Measurements from ENCODE around the gene RBKS.
"Not testable (repeated sequence)": the region's sequence is repeated elsewhere in the genome, so short reads cannot be mapped to it uniquely, and the experiment has no call there.

RBKS gene

DNA sequence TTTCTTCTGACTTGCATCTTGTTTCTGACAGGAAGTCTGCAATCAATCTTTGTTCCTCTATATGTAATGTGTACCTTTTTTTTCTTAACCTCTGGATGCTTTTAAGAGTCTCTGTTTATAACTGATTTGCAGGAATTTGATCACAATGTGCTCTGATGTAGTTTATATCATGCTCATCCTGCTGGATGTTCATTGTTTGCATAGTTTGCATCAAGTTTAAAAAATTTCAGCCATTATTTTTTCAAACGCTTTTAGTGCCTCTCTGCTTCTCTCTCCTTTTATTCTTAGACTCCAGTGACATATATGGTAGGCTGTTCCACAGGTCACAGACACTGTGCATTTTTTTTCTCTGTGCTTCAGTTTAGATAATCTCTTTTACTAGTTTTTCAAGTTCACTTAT is 23.9 kb downstream of the RBKS start:
- ATAC-seq = no peak
- Mint-ChIP-seq H3K27ac (no peak overlapping the region), H3K4me3 (no peak overlapping the region), H3K27me3 (no peaks in the 10 kb centered on the region), H3K9me3 (no peaks in the 10 kb centered on the region), H3K4me1 (no peaks in the 10 kb centered on the region)
- DNase-seq = no peak

DNA sequence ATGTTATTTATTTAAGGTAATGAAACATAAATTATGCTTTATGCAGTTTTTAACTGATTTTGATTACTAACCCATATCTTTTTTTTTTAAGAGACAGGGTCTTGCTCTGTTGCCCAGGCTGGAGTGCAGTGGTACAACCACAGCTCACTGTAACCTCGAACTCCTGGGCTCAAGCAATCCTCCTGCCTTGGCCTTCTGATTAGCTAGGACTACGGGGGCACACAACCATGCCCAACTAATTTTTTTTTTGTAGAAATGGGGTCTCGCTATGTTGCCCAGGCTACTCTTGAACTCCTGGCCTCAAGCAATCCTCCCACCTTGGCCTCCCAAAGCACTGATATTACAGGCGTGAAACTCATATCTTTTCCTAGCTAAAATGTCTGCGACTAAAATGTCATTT is 26.2 kb downstream of the RBKS start:
- not testable (repeated sequence) for H3K4me3 Mint-ChIP-seq, ATAC-seq, H3K9me3 Mint-ChIP-seq, DNase-seq, H3K4me1 Mint-ChIP-seq, H3K27ac Mint-ChIP-seq, H3K27me3 Mint-ChIP-seq

DNA sequence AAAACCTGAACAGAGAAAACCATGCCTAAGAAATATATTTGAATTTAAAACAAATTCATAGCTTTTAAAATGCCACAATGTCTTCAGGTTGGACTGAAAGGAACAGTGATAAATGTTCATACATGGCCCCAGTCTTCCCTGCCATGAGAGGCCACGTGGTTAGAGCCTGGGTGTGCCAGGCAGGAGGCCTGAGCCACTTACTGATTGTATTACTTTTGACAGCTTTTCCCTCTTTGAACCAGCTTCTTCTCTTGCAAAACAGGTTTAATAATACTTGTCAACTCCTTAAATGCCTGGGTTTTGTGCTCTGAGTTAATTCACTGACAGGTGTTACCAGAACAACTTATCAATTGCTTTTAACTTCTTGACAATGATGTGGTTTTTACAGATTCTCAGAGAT is 27.0 kb downstream of the RBKS start:
- no peaks in the 10 kb centered on the region for H3K4me1 Mint-ChIP-seq

DNA sequence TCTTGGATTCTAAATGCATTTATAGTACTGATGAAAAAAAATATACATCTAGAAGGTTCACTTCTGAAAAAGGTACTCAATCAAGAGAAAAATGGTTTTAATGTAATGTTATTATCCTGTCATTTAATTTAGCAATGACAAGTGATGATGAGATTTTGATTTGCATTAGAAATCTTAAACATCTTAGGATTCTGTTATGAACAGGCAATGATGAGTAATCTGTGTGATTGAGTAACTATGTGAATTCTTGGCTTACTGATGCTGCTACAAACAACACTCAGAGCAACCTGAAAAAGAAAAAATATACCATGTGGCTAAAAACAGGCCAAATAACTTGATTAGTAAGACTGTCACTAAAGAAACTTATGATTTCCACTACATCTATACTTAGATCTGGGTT is 30.1 kb downstream of the RBKS start:
- H3K27me3 Mint-ChIP-seq = no peaks in the 10 kb centered on the region
- H3K27ac Mint-ChIP-seq = no peak overlapping the region
- H3K4me1 Mint-ChIP-seq = no peaks in the 10 kb centered on the region
- no peak overlapping the region for H3K4me3 Mint-ChIP-seq
- ATAC-seq = peak; percentile 63
- no peak for DNase-seq
- peaks cover 0 to 9% of the 10 kb centered on the region in 2 donors for H3K9me3 Mint-ChIP-seq

More for the DNA sequence above, 27.0 kb downstream of the RBKS start:
- Mint-ChIP-seq H3K9me3 (no peaks in the 10 kb centered on the region), H3K4me3 (no peak overlapping the region), H3K27ac (no peak overlapping the region), H3K27me3 (no peaks in the 10 kb centered on the region)
- ATAC-seq (no peak), DNase-seq (no peak)

DNA sequence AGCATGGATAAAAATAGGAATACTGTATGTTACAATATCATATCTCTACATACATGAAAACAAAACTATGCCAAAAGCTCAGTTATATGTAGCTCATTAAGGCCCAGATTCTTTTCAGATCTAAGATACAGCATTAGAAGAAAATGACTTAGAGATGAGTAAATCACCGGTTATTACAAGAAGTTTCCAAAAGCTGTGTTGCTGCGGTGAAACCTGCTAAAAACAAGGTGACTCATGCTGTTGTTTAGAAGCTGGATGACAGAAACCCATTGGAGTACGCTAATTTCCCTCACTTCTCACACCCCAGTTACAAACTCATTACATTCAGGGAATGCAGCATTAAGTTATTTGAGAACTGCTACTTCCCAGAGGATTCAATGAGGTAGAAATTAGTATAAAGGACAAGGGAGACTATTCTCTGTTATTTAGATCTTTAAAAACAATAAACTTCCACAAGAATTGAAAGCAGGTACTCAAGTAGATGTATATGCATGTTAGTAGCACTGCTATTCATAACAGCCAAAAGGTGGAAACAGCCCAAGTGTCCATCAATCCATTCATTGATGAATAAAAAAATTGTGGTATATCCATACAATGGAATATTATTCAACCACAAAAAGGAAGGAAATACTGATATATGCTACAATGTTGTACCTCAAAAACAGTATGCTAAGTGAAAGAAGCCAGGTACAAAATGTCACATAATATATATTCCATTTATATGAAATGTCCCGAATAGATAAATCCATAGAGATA is 32.6 kb downstream of the RBKS start:
- peaks cover 0 to 12% of the 10 kb centered on the region in 2 donors for H3K9me3 Mint-ChIP-seq
- no peaks in the 10 kb centered on the region for H3K27me3 Mint-ChIP-seq
- no peak for ATAC-seq
- H3K27ac Mint-ChIP-seq = no peak overlapping the region
- no peaks in the 10 kb centered on the region for H3K4me1 Mint-ChIP-seq
- DNase-seq = no peak
- no peak overlapping the region for H3K4me3 Mint-ChIP-seq

DNA sequence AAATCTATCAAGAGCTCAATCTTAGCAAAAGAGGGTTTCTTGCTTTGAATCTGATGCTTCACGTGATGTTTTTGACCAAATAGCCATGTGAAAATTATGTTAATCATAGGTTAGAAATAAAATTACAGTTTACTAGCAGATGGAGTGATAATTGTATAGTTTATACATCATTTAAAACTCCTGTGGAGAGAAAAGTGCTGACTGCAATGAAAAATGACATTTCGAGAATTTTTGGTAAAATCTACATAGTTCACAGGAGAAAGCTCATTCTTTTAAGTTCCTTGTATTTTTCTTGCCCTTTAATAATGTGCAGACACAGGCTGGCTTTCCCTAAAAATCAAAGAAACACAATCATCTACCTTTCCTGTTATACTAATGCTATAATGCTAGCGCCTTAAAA is 33.2 kb downstream of the RBKS start:
- Mint-ChIP-seq H3K27me3 (no peaks in the 10 kb centered on the region), H3K4me3 (no peak overlapping the region), H3K9me3 (peaks cover 0 to 12% of the 10 kb centered on the region in 2 donors), H3K4me1 (no peaks in the 10 kb centered on the region), H3K27ac (no peak overlapping the region)
- no peak for ATAC-seq
- DNase-seq = no peak

DNA sequence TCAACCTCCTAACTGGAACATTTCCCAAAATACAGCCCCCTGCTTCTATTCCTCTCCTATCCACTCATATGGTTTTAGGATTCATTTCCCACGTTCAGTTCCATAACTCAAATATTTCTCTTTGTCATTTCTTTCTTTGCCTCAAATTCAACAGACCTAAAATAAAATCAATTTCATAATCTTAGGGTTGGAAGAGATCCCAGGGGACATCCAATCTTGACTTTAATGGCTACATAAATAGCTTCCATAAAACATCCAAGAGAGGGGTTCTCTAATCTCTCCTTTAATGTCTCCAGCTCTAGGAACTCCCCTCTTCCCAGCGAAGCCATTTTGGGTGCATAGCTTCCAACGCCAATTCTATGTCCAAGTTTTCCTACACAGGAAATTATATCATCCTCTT is 33.8 kb downstream of the RBKS start:
- H3K4me3 Mint-ChIP-seq = no peak overlapping the region
- peaks cover 0 to 12% of the 10 kb centered on the region in 2 donors for H3K9me3 Mint-ChIP-seq
- no peaks in the 10 kb centered on the region for H3K27me3 Mint-ChIP-seq
- H3K27ac Mint-ChIP-seq = no peak overlapping the region
- DNase-seq (no peak), ATAC-seq (no peak)
- no peaks in the 10 kb centered on the region for H3K4me1 Mint-ChIP-seq

DNA sequence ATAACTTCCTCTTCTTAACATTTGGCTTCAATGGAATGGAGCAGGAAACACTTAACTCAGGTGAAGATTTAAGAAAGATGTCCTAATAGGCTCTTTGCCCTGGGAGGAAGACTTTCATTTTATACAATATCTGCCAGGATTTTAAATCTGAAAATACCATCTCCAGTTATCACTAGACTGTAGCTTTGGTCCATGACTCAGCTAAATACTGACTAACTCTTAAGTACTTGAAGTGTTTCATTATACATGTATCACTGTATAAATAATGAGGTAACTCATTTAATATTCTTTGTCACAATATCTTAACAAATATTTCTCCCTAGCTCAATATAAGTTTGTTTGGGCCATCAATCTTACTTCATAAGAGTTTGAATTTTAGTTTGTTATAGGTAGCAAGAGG is 34.7 kb downstream of the RBKS start:
- Mint-ChIP-seq H3K9me3 (peaks cover 0 to 12% of the 10 kb centered on the region in 2 donors), H3K27ac (no peak overlapping the region), H3K4me3 (no peak overlapping the region), H3K27me3 (no peaks in the 10 kb centered on the region), H3K4me1 (no peaks in the 10 kb centered on the region)
- DNase-seq (no peak), ATAC-seq (no peak)

DNA sequence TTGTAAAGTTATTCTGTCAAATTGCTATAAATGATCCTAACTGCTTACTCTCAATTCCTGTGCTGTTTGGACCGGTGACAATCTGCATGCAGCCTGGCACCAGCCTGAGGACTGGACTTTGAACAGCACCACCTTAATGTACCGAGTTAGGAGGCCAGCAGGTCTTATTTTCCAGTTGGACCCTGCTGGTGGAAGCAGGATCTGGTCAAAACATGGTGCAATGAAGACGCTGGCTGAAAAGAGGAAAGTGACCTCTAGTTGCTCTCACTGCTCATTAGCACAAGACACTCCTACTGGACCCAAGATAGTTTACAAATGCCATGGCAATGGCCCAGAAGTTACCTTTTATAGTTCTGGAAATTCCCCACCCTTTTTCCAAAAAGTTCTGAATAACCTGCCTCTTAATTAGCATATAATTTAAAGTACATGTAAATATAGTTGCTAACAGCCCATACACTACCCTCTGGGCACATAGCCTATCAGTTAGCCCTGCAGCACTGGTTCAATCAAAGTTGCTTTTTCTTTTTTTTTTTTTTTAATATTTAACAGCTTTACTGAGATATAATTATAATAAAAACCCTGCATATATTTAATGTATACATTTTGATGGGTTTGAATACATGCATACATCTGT is 35.8 kb downstream of the RBKS start:
- ATAC-seq (no peak), DNase-seq (no peak)
- Mint-ChIP-seq H3K27me3 (no peaks in the 10 kb centered on the region), H3K4me3 (no peak overlapping the region), H3K27ac (no peak overlapping the region), H3K9me3 (peaks cover 0 to 12% of the 10 kb centered on the region in 2 donors), H3K4me1 (no peaks in the 10 kb centered on the region)

DNA sequence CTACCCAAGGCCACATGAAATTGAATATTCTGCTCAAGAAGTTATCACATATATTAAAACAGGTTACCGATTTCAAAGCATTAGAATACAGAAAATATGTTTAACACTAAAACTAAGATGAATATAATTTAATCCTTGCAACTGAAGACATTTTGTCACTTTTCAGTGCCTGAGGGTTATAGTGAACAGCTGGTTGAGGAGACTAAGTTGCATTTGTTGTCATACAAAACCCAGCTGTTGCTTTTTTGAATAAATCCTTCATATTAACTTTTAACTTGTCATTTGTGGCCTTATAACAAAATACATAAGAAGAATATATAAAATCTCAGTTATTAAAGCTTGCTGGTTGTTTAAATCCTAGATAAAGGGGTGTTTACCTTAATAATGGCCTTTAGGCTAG is 37.5 kb downstream of the RBKS start:
- DNase-seq = no peak
- Mint-ChIP-seq H3K4me1 (no peaks in the 10 kb centered on the region), H3K27ac (no peak overlapping the region), H3K27me3 (no peaks in the 10 kb centered on the region), H3K4me3 (no peak overlapping the region), H3K9me3 (peaks cover 0 to 12% of the 10 kb centered on the region in 2 donors)
- no peak for ATAC-seq

DNA sequence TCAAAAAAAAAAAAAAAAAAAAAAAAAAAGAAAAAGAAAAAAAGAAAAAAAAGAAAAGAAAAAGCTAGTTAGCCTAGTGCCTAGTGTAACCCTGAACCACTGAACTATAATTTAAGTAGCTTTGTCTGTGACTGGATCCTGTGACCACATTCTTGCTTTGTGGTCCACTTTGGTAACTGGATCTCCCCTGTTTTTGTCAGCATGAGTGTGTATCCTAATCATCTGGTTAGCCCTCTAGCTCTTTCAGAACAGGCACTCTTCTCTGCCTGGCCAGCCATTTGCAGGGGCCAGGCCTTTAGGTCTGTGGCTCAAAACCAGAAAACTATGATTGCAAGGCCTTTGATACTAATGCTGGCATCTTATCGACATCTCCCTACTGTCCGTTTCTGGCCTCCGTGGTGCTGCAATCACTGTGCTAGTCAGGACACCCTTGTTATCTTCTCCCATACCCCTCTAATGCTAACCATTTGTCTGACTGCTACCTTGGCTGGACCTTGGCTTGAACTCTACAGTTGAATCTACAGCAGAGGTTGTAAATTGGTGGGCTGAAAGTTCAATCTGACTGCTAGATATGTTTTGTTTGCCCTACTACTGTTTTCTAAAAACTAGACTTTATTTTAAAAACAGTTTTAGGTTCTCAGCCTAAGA is 40.5 kb downstream of the RBKS start:
- no peaks in the 10 kb centered on the region for H3K4me1 Mint-ChIP-seq
- no peak overlapping the region for H3K4me3 Mint-ChIP-seq
- no peaks in the 10 kb centered on the region for H3K27me3 Mint-ChIP-seq
- peak; percentile 40 for ATAC-seq
- no peak for DNase-seq
- no peaks in the 10 kb centered on the region for H3K9me3 Mint-ChIP-seq
- H3K27ac Mint-ChIP-seq = no peak overlapping the region

DNA sequence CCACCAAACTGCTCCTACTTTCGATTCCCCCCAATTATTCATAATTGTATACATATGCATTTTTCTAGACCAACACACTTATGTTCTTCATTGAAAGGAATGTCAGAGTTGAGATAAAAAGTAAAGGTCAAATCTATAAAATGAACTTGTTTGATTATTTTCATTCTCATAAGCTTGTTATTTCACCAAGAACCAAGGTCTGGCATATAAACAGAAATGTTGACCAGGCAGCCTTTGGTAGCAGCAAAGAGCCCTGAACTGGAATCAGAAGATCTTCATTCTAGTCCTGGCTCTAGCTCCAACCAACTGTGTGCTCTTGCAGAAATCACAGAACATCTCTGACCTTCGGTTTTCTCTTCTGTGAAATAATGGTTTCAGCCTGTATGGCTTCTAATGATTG is 42.9 kb downstream of the RBKS start:
- no peak for ATAC-seq
- Mint-ChIP-seq H3K27me3 (no peaks in the 10 kb centered on the region), H3K27ac (no peak overlapping the region), H3K4me1 (no peaks in the 10 kb centered on the region), H3K4me3 (no peak overlapping the region), H3K9me3 (no peaks in the 10 kb centered on the region)
- DNase-seq = no peak

DNA sequence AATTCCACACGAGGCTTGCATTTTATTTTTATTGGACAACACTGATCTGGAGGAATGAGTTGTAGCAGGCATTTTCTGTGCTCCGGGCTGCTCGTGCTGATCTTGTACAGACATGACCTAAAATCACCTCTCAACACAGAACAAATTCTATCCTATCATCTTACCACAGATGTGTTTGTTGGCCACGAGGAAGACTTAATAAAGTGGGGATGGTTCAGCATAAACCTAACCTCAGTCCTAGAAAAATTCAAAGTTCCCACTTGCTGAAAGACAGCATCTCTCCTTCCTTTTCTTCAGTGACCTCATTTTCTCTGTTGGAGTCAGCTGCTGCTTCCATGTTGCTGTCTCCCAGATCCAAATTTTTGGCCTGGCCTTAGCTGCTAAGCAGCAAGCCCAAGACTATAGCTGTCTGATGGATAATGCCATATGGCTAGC is 45.3 kb downstream of the RBKS start:
- Mint-ChIP-seq H3K27ac (no peak overlapping the region), H3K9me3 (no peaks in the 10 kb centered on the region), H3K27me3 (no peaks in the 10 kb centered on the region), H3K4me1 (no peaks in the 10 kb centered on the region), H3K4me3 (no peak overlapping the region)
- DNase-seq = no peak
- ATAC-seq = no peak

DNA sequence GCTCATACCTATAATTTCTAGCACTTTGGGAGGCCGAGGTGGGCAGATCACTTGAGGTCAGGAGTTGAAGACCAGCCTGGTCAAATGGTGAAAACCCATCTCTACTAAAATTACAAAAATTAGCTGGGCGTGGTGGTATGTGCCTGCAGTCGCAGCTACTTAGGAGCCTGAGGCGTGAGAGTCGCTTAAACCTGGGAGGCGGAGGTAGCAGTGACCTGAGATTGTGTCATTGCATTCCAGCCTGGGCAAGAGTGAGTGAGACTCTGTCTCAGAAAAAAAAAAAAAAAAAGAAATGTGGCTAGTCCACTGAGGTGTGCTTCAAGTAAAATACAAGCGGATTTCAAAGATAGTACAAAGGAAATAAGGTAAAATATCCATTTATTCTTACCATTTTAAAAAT is 46.2 kb downstream of the RBKS start:
- Mint-ChIP-seq H3K9me3 (no peaks in the 10 kb centered on the region), H3K27me3 (no peaks in the 10 kb centered on the region), H3K27ac (no peak overlapping the region), H3K4me1 (no peaks in the 10 kb centered on the region), H3K4me3 (no peak overlapping the region)
- DNase-seq = no peak
- ATAC-seq = no peak

DNA sequence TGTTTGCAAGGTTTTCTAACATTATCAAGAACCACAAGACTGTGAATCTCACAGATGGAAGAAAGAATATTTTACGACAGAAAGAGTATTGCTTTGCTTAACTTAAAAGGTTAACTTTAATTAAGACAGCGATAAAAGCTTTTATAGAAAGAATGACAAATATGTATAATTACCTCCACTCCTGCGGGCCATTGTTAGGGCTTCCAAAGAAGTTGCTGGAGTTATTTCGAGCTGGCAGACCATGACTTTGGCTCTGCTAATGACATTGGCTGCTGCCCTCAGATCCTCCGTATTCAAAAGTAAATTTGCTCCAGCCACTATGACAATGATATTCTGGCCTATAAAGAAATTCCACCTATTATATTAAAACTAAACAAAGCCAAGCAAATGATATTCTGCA is 47.3 kb downstream of the RBKS start:
- H3K27me3 Mint-ChIP-seq = no peaks in the 10 kb centered on the region
- H3K27ac Mint-ChIP-seq = no peak overlapping the region
- no peaks in the 10 kb centered on the region for H3K9me3 Mint-ChIP-seq
- ATAC-seq (no peak), DNase-seq (no peak)
- H3K4me3 Mint-ChIP-seq = no peak overlapping the region
- H3K4me1 Mint-ChIP-seq = no peaks in the 10 kb centered on the region

DNA sequence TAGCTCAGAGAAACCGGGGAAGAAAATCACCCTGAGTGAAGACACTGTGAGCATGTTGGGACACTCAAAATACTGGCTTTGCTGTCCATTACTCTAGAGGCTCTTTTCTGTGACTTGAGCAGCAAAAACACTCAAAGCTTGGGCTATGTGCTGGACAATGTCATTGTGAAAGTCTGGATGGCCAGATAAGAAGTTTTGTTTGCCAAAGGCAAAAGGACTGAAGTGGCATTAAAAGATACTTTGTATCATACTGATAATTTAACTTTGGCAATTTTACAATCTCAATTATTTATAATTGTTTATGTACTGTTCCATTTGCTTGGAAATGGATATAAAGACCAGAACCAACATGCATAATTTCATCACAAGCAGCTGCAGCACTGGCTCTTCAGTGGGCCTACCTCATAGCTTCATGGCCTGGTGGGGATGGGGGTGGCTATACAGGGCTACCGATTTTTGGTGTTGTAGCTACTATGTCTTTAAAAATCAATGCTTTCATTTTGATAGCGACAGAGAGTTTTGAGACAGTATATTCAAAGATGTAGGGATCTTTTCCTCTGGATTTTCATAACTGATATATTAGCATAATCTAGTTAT is 51.1 kb downstream of the RBKS start:
- Mint-ChIP-seq H3K4me3 (no peak overlapping the region), H3K27me3 (no peaks in the 10 kb centered on the region), H3K27ac (no peak overlapping the region), H3K9me3 (no peaks in the 10 kb centered on the region), H3K4me1 (no peaks in the 10 kb centered on the region)
- no peak for ATAC-seq
- no peak for DNase-seq

All from stimulated activated naive CD8-positive, alpha-beta T cell treated with anti-CD3 and anti-CD28 coated beads, Interleukin-15, amount 100 ng/mL, for 72 hours (primary cell).